SIG-M5 treated with dmso at 0.1 percent for 504 hours (cell line): ENCODE measurements around the gene KCNMA1.

ENCODE experiments used
- DNase-seq: peaks from one replicate; lab custom pipeline; 2025; ENCODE audit not compliant: unreplicated experiment; lab: John Stamatoyannopoulos, UW

Gene KCNMA1

DNA sequence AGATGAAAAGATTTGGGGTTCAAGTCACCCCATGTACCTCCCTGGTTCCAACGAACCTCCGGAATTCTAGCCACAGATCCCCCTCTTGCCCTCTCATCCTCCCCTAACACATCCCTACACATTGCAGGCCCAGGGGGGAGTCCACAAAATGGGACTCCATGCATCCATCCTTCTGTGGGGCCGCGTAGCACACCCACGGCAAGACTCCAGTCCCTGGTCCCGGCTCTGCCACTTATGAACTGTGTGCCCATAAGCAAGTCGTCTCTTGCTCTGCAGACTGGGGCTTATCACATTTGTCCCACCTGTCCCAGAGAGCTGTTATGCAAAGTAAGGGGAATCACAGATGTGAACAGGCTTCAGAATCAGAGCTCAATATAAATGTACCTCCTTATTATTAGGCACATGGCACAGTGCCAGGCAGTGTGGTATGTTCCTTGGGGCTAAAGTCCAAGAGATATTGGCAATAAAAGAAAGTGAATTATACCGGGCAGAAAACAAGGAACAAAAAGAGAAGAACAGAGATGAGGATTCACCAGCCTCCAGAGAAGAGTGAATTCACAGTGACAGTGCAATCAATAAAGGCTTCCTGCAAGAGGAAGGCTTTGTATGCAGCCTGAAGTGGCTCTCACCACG lies 73.9 kb downstream of the KCNMA1 start:
- no peak for DNase-seq

DNA sequence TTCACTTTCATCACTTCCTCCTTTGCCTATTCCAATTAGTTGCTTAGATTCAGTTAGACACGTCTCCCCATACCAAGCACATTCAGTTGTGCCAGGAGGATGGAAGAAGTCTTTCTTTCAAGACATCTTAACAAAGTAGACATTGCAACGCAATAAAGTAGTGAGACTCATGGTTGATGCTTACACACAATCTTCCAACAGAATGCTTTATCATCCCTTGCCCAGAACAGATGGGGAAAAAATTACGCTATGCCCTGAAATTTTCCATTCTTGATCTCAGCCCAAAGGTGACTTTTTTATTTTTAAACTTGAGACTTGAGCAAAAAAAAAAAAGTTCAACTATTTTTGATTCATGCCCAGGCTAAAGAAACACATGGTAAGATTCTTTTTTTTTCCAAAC lies 74.9 kb downstream of the KCNMA1 start:
- DNase-seq, result no peak

DNA sequence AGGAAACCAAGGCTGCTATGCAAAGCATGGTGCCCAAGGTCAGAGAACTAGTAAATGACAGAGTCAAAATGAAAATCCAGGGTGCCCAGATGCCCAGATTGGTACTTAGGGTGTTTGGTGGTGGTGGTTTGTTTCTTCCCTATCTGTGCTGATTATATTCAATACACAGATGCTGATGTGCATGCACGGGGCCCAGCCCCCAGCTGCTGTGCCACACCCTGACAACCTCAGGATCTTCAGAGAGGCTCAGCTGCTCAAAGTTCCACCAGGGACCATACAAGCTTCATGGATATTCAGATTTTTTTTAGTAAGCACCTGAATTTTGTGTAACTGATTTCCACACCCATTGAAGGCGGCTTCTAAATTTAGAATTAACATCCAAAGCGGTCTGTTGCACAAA lies 75.6 kb downstream of the KCNMA1 start:
- no peak for DNase-seq

DNA sequence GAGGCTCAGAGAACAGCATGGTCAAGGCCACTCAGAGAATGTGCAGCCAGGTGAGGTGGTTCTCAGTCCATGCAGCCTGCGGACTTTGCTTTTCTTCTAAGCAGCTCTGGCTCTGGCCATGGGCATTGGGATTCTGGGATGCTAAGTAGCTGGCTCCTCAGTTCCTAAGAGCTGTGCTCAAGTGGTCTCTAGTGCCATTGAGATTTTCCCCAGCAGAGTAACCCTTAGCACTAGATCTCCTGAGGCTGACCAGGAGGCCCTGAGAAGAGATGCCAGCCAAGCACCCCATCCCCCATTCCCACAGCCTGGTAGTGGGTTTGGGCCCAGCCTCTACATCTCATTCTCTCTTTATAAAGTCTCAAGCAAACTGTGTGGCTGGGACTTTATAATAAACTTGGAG lies 77.1 kb downstream of the KCNMA1 start:
- no peak for DNase-seq

DNA sequence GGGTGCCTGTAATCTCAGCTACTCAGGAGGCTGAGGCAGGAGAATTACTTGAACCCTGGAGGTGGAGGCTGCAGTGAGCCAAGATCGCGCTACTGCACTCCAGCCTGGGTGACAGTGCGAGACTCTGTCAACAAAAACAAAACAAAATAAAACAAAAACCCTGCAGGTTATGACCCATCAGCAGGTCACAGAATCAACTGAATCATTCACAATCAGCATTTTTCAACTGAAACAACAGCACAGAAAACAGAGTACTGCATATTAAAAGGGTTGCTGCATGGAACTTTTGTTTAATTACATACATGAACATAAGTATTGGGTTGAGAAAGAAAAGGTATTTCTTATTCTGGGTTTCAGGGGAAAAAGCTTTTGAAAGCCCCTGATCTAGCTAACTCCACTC lies 77.6 kb downstream of the KCNMA1 start:
- no peak for DNase-seq

DNA sequence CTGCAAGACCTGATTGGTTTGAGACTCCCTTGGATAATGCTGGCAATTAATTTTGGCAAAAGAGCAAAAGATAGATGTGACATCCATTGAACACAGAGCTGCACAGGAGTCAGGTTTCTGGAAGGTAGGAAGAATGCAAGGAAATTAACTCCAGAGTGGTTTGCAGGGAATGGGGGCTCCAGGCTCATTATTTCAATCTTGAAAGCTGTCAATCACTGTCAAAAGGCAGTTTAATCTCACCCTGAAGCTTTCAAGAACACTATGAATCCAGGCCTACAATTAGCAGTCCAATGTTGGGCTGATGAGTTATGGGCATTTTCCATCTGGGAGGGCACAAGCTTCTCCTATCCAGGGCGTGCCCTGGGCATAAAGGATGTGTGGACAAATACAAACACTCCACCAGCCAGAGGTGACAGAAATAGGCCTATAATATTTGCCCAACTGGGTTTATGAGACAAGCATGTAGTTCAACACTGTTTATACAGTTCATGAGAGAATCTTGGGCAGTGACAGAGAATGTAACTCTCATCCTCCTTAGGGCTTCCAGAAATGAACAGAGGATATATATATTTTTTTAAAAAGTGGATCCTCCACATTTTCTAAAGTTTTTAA lies 80.5 kb downstream of the KCNMA1 start:
- no peak for DNase-seq

DNA sequence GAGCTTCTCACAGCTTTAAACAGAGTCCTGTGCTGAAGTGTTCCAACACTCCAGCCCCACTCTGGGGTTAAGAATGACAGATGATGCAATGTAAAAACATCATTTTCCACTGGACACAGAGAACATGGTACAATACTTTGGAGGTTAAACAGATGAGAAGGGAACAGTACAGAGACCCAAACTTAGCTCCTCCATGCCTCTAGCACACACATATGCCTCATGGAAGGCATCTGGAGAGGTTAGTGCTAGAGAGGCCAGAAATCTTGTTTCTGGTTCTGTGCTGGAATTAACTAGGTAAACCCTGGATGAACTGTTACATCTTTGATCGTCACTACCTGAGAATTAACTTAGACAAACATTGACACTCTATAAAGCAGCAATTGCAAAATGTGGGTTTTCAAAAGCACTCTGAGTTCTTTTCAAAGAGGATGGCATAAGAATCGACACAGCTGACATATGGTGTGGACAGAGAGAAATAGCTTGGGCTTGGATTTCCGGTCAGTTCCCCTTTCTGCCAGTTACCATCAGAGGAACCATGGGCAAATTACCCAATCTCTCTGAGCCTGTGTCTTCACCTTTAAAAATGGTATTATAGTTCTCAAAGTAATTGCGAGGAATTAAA lies 81.9 kb downstream of the KCNMA1 start:
- no peak for DNase-seq

DNA sequence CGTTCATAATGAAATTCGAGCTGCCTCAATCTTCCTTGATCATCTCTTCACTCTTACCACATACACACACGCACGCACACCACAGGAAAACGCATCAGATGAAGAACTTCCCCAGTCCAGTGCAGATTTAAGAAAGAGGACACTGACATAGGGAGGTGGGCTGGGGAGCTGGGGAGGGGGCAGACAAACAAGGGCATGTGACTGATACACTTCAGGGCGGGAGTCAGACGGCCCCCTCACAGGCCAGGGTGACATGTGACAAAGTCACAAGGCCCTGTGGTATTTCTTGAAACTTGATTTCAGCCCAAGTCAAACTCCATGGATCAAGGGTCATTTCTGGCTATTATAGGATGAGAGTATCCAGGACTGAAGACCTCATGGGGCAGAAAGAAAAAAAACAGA lies 82.6 kb downstream of the KCNMA1 start:
- DNase-seq, result no peak

DNA sequence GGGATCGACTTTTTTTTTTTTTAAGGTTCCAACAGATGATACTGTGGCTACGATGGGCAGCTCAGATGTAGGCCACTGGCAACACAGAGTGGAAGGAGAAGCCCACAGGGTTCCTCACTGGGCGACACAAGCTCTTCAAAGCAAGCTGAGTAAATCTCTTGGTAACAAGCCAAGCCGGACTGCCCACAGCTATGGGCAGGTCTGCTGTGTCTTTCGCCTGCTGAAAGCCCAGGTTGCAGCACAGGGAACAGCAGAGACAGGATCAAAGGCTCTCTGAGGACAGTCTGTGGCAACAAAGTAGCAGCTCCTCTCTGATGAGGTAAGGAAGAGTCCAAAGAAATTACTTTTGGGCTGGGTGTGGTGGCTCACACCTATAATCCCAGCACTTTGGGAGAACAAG lies 83.6 kb downstream of the KCNMA1 start:
- no peak for DNase-seq

DNA sequence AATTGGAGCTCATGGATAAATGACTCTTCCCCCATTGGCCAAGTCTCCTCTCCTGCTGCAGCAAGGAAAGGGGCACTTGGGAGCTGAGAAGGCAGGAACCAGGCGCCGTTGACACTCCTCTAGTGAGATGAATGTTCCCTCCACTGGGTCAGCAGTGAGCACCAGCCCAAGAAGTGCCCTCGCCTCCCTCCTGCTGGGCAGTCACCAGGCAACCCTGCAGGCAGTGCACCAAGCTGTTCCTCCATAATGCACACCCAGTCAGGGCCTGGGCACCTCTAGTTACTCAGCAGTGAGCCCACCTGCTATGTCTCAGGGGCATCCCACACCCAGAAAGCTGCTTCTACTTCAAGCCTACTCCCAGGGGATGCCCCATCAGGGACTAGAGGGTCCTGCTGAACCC lies 84.3 kb downstream of the KCNMA1 start:
- DNase-seq, result no peak

DNA sequence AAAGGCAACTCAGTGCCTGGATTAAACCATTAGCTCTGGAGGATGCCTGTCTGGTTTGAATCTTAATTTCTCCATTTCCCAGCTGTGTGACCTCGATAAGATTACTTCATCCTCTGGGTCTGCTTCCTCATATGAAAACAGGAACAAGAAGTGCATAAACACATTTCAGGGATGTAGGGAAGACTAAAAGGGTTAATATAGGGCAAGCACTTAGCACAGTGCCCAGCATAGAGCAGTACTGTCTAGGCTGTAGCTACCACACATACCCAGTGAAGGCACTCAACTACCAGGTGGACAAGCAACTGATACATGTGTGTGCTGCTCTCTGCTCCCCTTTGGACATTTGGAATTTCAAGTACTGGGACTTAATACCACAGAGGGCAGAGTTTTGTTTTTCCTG lies 85.4 kb downstream of the KCNMA1 start:
- DNase-seq, result no peak

DNA sequence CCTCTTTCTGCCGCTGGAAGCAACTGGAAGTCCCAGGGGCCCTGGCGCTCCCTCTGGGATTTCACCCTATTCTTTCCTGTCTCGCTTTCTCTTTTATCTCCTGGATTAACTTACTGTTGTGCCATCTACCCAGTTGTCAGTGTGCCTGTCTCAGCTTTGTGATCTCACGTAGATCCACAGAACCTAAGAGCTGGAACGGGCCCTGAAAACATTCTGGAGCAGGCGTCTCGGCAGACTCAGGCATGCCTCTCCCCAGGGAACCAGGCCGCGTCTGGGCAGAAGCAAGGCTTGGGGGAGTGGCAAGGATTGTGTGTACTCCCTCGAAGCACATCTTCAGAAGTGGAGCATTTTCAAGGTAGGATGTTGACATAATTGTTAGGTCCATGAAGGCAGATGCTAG lies 87.2 kb downstream of the KCNMA1 start:
- DNase-seq, result no peak

DNA sequence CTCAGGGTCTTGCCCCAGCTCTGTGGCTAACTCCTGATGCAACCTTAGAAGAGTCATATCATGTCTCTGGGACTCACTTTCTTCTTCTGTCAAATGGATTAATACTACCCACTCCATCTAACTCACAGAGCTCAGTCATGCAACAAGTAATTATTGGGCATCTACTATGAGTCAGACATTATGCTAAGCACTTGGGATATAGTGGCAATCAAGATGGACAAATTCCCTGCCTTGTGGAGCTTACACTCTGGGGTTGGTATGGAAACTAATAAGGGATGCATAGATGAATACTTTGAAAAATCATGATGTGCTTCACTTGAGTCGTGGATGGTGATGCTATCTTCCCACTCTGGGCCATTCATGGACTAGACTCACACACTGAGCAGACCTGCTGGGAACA lies 88.9 kb downstream of the KCNMA1 start:
- DNase-seq, result no peak

DNA sequence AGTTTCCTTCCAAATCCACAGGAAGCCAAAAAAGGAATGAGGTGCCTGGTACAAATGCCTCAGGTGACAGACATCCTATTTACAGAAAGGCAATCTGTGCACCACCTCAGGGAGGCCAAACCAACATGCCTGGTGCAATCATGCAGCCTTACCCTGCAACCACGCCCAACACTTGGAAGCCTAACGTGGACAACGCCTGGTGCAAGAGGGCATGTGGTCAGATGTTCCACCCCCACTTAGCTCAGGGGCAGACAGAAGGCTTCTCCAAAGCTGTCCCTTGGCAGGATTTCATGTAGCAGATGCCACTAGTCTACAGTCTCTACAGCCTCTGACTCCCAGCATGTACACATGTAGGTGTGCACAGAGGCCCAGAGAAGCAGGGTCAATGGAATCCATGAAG lies 89.5 kb downstream of the KCNMA1 start:
- DNase-seq, result no peak

DNA sequence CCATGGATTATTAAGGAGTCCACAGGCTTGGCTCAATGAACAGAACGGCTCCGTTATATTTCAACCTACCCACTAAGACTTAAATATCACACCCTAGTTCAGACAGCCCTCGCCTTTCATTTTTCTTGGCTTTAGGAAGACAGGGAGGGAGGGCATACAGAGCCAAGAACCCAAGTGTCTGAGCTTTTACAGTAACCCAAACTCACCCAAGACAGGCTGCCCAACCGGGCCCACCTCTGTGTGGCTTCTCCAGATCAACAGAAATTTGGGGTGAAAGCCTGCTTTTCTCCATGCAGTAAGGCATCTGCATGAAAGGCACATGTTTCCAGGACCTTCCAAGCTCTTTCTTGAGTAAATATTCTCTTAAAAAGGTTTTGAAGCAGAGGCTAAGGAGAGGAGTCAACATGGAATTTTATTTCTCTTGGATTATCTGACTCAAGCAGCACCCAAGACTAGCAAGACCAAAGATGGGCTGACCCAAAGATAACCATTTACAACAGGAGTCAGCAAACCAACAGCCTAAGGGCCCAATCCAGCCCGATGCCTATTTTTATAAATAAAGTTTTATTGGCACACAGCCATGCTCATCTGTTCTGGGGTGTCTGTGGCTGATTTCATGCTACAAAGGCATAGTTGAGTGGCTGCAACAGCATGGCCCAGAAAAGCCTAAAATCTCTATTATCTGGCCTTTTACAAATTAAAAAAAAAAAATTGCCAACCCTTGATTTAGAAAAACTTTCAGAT lies 90.1 kb downstream of the KCNMA1 start:
- no peak for DNase-seq

DNA sequence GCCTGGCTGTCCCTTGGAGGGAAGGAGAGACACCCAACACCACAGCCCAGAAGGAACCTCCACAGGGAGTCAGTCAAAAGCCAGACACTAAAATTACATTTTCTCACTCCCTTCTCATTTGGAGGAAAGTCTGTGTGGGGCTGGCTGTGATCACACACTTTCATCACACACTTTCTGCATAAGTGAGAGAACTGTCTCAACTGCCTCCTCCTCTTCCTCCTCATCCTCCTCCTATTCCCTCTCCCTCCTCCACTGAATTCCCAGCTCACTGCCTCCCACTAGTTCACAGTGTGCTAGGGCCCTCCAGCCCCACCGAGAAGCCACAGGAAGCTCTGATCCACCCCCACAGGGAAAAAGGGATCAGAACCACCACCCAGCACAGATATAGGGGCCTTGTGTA lies 91.6 kb downstream of the KCNMA1 start:
- no peak for DNase-seq

DNA sequence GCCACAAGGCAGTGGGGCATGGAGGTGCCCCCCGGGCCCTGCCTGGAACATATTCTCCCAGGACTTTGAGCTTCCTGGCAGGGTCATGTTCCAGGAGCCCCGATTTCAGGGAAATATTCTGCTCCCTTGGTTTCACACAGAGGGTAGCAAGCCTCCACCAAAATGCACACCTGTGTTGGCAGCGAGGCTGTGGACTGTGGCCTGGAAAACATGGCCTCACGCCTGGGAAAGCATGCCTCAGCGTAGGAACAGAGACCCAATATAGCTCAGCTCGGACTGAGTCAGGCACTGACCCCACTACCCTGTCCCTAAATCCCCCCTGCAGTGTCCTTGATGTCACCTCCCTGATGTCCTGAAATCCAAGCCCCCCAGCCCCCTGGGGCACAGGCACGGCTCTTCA lies 92.0 kb downstream of the KCNMA1 start:
- DNase-seq, result no peak

DNA sequence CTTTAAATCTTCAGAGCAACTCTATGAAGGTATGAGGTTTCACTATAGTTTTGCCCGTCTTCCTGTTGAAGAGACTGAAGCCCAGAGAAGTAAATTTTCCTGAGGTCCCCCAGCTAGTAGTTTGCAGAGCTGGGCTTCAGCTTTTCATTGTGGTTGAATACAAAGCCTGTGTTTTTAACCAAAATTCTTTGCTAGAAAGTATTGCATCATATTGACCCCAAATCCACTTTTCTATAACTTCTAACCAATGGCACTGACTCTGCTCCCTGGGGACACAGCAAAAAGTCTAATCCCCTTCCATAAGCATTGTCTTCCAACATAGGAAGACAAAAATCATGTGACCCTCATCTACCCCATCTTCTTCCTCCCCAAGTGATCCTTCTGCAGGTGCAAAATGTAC lies 93.0 kb downstream of the KCNMA1 start:
- DNase-seq, result no peak

DNA sequence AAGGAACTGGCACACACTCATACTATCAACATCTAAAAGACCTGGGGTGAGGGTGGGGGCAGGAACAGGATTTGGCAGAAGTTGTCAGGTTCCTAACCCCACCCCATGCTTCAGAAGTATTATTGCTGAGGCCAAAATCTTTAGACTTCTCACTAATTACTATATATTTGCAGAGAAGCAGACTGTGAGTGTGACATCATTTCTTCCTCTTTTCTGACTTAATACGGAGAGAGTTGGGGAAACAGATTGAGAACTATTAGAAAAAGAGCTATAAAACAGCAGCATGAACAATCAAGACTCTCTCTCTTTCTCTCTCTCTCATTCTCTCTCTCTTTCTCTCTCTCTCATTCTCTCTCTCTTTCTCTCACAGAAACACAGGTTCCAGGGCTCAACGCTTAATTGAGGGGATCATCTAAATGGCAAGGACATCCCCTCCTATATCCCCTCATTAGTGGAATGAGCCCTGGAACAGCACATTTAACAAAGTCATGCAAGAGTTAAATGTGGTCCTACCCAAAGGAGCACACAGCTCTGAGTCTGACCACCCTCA lies 94.8 kb downstream of the KCNMA1 start:
- DNase-seq, result no peak

DNA sequence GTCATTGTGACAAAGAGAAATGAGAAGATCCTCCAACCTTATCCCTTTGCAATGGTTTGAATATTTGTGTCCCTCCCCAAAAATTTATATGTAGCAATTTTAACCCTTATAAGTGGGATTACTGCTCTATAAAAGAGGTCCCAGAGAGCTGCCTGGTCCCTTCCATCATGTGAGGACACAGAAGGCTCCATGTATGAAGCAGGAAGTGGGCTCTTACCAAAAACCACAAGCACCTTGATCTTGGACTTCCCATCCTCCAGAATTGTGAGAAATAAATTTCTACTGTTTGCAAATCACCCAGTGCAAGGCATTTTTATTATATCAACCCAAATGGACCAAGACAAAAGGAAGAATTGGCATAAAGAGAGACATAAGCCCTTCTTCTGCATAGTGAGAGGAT lies 95.7 kb downstream of the KCNMA1 start:
- no peak for DNase-seq

DNA sequence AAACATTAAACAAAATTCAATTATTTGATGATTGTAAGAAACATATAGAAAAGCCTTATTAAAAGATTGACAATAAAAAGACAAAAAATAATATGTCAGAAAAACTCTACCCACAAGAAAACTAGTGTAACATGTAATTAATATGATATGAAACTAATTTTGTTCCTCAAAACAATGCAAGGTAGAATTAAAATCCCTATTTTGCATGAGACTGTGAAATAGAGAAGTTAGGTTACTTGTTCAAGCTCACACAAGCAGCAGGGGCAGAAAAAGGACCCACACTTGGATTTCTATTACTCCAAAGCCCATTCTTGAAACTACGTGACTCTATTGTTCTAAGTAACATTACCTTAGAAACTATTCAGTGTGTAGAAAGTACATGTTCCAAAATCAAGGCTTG lies 96.4 kb downstream of the KCNMA1 start:
- no peak for DNase-seq
